Mesothelial cell of epicardium (in vitro differentiated cells): Measurements from ENCODE around the gene COL13A1. TPM values are rescaled to one million over a fixed set of nuclear protein-coding genes. Genes with fewer than 3 reads are reported as not detected.

Experiments used
- DNase-seq, 2 experiments: peaks; one replicate each; pipeline ENCODE4 v3.0.0; 2021; ENCODE audit warnings: low spot score in 2 of 2; ENCODE audit not compliant: unreplicated experiment in 2 of 2
- H3K27ac Mint-ChIP-seq: 2 replicates; pipeline ENCODE4 v1.8.0; 2021; ENCODE audit warnings: mixed read lengths
- H3K27me3 Mint-ChIP-seq: 2 replicates; pipeline ENCODE4 v1.8.0; 2021; ENCODE audit warnings: low read depth, mixed read lengths
- H3K36me3 Mint-ChIP-seq: 2 replicates; pipeline ENCODE4 v1.8.0; 2021; ENCODE audit warnings: mixed read lengths
- H3K4me1 Mint-ChIP-seq: 2 replicates; pipeline ENCODE4 v1.8.0; 2021; ENCODE audit warnings: mixed read lengths
- H3K4me3 Mint-ChIP-seq: 2 replicates; pipeline ENCODE4 v1.8.0; 2021; ENCODE audit warnings: mild to moderate bottlenecking, moderate library complexity, mixed read lengths
- H3K9me3 Mint-ChIP-seq: 2 replicates; pipeline ENCODE4 v1.8.0; 2021; ENCODE audit warnings: mixed read lengths
- CTCF ChIP-seq: fragments of 200-600 bp; sonication (generic); IDR thresholded peaks from one replicate; pipeline ENCODE4 v1.5.0; 2021; ENCODE audit warnings: antibody characterized with exemption; ENCODE audit not compliant: unreplicated experiment
- total RNA-seq: library from RNA; stranded (reverse); gene quantifications from 3 replicates; pipeline ENCODE4 v1.2.1, GENCODE V29; 2021

The COL13A1 gene
- total RNA-seq, 1 donor from 2014 or later: 14.4 TPM

GRCh38 chr10:69855346-69856111, 53.8 kb downstream of the COL13A1 start:
- no peak for DNase-seq
- Mint-ChIP-seq H3K27me3 (no peaks in the 10 kb centered on the region), H3K4me1 (peaks cover 27% of the 10 kb centered on the region), H3K4me3 (no peak overlapping the region), H3K36me3 (no peaks in the 10 kb centered on the region), H3K9me3 (no peaks in the 10 kb centered on the region), H3K27ac (no peak overlapping the region)
- no peak for TF ChIP-seq CTCF

GRCh38 chr10:69856601-69857166, 55.0 kb downstream of the COL13A1 start:
- Mint-ChIP-seq H3K4me3 (no peak overlapping the region), H3K27ac (no peak overlapping the region), H3K9me3 (no peaks in the 10 kb centered on the region), H3K27me3 (no peaks in the 10 kb centered on the region), H3K36me3 (no peaks in the 10 kb centered on the region), H3K4me1 (peaks cover 29% of the 10 kb centered on the region)
- TF ChIP-seq CTCF: no peak
- DNase-seq: no peak

GRCh38 chr10:69858201-69858600, 56.5 kb downstream of the COL13A1 start:
- Mint-ChIP-seq H3K27me3 (no peaks in the 10 kb centered on the region), H3K36me3 (no peaks in the 10 kb centered on the region), H3K9me3 (no peaks in the 10 kb centered on the region), H3K4me3 (no peak overlapping the region), H3K27ac (no peak overlapping the region), H3K4me1 (peaks cover 23% of the 10 kb centered on the region)
- no peak for DNase-seq
- no peak for TF ChIP-seq CTCF

- DNase-seq: no peak
- TF ChIP-seq CTCF: no peak
- Mint-ChIP-seq H3K4me3 (no peak overlapping the region), H3K4me1 (peaks cover 22% of the 10 kb centered on the region), H3K27me3 (no peaks in the 10 kb centered on the region), H3K36me3 (no peaks in the 10 kb centered on the region), H3K27ac (no peak overlapping the region), H3K9me3 (no peaks in the 10 kb centered on the region)
Observed at GRCh38 chr10:69860271-69860670, 58.6 kb downstream of the COL13A1 start.

GRCh38 chr10:69861251-69862240, 59.8 kb downstream of the COL13A1 start:
- peaks cover 25% of the 10 kb centered on the region for H3K4me1 Mint-ChIP-seq
- H3K36me3 Mint-ChIP-seq: no peaks in the 10 kb centered on the region
- H3K4me3 Mint-ChIP-seq: no peak overlapping the region
- H3K9me3 Mint-ChIP-seq: no peaks in the 10 kb centered on the region
- no peak overlapping the region for H3K27ac Mint-ChIP-seq
- TF ChIP-seq CTCF: no peak
- no peaks in the 10 kb centered on the region for H3K27me3 Mint-ChIP-seq
- DNase-seq: no peak
